NB4 (cell line): ENCODE data around the gene CDH8.

ENCODE experiments used
- DNase-seq: peaks from one replicate; pipeline ENCODE4 v3.0.0; 2010; ENCODE audit warnings: low read depth
- H3K4me3 ChIP-seq: one replicate; pipeline ENCODE4 v1.5.1; 2011; ENCODE audit warnings: mild to moderate bottlenecking, low read depth, low read length, moderate library complexity
- MYC ChIP-seq: IDR thresholded peaks from 2 replicates; pipeline ENCODE4 v1.6.1; 2011; ENCODE audit warnings: low read depth, low read length
- POLR2A ChIP-seq: IDR thresholded peaks from 2 replicates; pipeline ENCODE4 v1.6.1; 2011; ENCODE audit warnings: mild to moderate bottlenecking; ENCODE audit not compliant: insufficient read length; ENCODE audit errors: extremely low read depth
- TF ChIP-seq, protein P1 (sequence below): IDR thresholded peaks from 2 replicates; pipeline ENCODE4 v1.6.1; 2011; ENCODE audit warnings: low read depth, low read length
- TF ChIP-seq, protein P2 (sequence below): IDR thresholded peaks from one replicate; pipeline ENCODE4 v1.5.1; 2012; ENCODE audit warnings: low read depth, low read length

Gene CDH8

DNA sequence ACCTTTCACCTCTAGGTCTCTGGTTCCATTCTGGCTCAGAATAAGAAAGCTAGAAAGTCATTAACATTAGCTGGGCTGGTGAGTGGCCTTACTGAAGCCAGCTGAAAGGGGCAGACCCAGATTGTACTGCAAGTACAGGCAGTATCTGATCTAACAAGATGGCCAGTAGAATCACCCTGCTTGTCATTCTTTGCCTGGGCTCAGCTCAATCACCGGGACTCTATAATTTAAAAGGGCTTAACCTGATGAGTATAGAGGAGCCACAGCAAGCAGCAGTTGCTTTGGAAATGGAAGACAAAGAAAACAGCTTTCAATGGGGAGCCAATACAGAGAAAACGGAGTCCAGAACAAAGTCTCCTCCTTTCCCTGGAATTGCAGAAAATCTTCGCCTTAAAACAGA, 13.6 kb downstream of the CDH8 start:
- H3K4me3 ChIP-seq, result no peak overlapping the region
- DNase-seq, result no peak
- TF ChIP-seq, protein P1, sequence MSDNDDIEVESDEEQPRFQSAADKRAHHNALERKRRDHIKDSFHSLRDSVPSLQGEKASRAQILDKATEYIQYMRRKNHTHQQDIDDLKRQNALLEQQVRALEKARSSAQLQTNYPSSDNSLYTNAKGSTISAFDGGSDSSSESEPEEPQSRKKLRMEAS, result no peak
- no peak for TF ChIP-seq POLR2A
- no peak for TF ChIP-seq MYC
- TF ChIP-seq, protein P2, sequence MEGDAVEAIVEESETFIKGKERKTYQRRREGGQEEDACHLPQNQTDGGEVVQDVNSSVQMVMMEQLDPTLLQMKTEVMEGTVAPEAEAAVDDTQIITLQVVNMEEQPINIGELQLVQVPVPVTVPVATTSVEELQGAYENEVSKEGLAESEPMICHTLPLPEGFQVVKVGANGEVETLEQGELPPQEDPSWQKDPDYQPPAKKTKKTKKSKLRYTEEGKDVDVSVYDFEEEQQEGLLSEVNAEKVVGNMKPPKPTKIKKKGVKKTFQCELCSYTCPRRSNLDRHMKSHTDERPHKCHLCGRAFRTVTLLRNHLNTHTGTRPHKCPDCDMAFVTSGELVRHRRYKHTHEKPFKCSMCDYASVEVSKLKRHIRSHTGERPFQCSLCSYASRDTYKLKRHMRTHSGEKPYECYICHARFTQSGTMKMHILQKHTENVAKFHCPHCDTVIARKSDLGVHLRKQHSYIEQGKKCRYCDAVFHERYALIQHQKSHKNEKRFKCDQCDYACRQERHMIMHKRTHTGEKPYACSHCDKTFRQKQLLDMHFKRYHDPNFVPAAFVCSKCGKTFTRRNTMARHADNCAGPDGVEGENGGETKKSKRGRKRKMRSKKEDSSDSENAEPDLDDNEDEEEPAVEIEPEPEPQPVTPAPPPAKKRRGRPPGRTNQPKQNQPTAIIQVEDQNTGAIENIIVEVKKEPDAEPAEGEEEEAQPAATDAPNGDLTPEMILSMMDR, result no peak

DNA sequence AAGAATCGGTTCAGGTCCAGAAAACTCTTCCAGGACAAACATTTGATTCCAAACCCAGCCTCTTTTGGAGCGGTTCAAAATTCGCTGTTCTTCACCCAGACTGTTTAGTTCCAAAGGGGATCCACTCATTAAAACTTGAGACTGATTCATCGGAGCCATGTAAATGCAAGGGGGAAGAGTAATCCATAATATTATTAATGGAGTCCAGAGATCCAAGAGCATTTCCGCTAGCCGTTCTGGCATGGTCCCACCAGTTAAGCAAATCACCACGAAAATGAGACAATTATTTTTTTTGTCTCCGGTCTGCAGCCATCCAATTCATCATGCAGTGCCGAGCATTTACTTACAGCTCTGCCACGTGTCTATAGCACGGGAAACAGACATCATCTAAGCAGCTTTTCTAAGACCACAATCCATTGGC, 15.1 kb downstream of the CDH8 start:
- TF ChIP-seq, protein P1, result no peak
- TF ChIP-seq MYC (no peak), POLR2A (no peak)
- TF ChIP-seq, protein P2, result no peak

DNA sequence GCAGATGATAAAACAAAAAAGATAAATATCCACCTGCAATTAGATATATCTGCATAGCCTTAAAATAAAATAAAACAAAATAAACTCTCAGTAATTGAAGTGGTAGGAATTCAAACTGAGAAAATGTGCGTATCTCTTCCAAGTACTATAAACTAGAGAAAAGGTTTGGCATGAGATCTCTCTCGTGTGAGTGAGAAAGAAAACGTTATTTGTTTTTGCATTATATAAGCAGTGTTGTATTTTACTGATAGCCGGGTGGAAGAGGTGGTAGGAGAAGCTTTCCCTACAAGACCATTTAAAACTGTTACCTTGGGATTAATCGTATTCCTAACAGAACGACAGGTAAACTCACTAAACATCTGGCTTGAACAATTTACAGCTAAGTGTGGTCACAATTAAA, 15.6 kb downstream of the CDH8 start:
- no peak for DNase-seq
- H3K4me3 ChIP-seq, result no peak overlapping the region
- TF ChIP-seq, protein P1, result no peak
- TF ChIP-seq MYC (no peak), POLR2A (no peak)
- TF ChIP-seq, protein P2, result no peak

More for the DNA sequence above, 15.1 kb downstream of the CDH8 start:
- no peak for DNase-seq
- no peak overlapping the region for H3K4me3 ChIP-seq

DNA sequence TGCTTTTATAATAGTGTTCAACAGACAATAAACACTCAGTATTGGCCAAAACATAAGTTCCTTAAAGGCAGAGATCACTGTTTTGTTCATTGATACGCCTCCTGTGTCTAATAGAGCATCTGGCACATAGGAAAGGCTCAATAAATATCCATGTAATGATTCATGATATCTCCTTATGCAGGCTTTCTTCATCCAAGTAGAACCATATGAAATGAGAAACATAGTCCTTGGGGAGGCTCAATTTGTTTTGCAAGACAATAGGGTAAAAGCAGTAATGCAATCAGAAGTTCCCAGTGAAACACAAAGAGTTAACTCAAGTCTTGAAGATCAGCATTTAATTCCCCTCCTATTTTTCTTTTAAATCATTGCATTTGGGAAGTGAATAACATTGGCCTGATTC, 16.4 kb downstream of the CDH8 start:
- TF ChIP-seq, protein P2, result no peak
- TF ChIP-seq, protein P1, result no peak
- TF ChIP-seq POLR2A (no peak), MYC (no peak)
- H3K4me3 ChIP-seq, result no peak overlapping the region
- no peak for DNase-seq

DNA sequence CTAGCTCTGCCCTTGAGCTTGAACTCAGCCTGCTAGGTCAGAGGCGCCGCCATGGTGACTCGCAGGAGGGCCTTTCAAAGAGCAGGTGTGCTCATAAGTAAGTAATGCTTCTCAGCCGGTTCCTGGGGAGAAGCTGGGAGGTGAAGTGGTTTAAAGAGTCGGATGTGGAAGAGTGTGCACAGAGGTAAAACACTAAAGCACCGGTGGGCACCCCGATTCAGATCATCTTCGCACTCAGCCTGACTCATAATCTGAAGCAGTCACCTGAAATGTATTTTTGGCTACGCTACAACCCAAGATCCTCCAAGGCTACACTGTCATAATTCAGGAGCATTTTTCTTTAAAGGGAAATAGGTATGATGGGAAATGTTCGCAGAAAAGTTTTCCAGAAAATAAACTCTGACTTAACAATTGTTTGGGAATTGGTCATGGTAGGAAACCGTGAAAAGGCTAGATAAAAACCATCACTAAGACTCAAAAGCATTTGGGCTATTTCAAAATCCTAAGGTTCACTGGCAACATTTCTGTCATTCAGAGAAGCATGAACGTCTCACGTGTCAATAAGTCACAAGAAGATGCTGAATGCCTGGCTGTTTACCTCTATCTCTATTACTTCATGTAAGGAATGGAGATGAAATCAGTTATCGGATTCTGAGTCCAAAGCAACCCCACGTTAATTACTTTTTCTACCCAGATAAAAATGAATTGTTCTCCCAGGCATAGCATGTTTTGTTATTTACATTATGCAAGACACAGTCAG, 17.8 kb downstream of the CDH8 start:
- no peak overlapping the region for H3K4me3 ChIP-seq
- TF ChIP-seq, protein P1, result no peak
- TF ChIP-seq MYC (no peak), POLR2A (no peak)
- TF ChIP-seq, protein P2, result no peak
- no peak for DNase-seq
